ENCODE data around the gene AGFG1.
A peak's percentile ranks its signal among the peaks of the same experiment; 100 is the strongest.

Gene AGFG1

DNA sequence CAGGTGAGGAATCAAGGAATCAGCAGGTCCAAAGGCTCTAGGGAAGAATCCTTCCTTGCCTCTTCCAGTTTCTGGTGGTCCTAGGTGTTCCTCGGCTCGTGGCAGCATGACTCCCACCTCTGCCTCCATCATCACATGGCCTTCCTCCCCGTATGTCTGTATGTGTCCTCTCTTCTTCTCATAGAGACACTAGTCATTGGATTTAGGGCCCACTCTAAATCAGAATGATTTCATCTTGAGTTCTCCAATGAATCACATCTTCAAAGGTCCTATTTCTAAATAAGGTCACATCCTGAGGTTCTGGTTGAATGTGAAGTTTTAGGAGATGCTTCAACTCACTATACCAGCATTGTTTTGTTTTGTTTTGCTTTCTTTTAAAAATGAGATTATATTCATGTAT, 11.1 kb upstream of the AGFG1 start:
- no peak overlapping the region for H3K4me3 ChIP-seq (ENCODE audit: low read depth, low read length)
- DNase-seq (ENCODE audit: low read depth): no peak

DNA sequence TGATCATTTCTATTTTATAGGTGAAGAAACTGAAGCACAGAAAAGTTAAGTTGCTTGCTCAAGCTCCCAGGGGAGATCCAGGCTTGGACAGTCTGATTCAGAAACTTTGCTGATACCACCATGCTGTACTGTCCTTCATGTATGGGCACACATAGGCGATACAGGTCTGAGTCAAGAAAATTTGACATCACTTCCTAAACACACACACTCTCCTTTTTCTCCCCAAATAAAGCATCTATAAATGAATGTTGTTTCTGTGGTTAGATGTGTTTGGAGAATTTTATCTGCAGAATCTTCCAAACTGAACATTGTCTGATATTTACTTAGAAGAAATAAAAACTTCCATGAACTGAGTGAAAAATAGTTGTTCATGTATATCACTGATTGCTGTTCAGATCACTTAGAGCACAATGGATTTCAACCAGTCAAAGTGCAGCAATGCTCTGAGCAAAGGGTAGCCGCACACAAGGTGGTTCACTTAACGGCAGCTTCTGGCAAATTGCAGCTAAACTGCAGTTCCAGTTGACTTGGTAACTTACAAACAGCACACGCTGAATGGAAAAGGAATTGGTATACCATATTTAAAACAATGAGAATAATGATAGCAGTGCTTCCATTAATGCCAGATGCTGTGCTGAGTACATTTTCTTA, 10.0 kb upstream of the AGFG1 start:
- no peak overlapping the region for H3K4me3 ChIP-seq (ENCODE audit: low read depth, low read length)
- DNase-seq (ENCODE audit: low read depth): no peak

DNA sequence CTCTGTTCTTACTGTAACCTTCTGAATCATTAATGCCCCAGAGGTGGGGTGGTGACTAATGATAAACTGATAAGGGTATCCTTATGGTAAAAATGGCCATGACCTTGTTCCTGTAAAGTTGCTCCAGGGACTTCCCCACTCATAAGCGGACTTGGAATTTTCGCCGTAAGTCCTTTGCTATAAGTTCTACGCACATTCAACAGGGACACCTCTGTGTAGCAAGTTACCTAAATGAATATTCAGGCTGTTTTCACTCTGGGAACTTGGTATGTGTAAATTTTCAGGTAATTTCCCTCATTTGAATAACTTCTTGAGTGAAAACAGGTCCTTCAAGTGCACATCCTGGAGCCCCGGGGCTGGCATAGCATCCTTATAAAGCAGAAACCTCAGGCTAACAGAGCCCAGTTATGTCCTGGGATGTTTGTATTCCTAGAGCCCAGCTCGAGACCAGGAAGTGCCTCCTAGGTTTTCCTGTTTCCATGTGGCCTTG, 9.4 kb upstream of the AGFG1 start:
- DNase-seq (ENCODE audit: low read depth): no peak
- H3K4me3 ChIP-seq (ENCODE audit: low read depth, low read length): no peak overlapping the region

DNA sequence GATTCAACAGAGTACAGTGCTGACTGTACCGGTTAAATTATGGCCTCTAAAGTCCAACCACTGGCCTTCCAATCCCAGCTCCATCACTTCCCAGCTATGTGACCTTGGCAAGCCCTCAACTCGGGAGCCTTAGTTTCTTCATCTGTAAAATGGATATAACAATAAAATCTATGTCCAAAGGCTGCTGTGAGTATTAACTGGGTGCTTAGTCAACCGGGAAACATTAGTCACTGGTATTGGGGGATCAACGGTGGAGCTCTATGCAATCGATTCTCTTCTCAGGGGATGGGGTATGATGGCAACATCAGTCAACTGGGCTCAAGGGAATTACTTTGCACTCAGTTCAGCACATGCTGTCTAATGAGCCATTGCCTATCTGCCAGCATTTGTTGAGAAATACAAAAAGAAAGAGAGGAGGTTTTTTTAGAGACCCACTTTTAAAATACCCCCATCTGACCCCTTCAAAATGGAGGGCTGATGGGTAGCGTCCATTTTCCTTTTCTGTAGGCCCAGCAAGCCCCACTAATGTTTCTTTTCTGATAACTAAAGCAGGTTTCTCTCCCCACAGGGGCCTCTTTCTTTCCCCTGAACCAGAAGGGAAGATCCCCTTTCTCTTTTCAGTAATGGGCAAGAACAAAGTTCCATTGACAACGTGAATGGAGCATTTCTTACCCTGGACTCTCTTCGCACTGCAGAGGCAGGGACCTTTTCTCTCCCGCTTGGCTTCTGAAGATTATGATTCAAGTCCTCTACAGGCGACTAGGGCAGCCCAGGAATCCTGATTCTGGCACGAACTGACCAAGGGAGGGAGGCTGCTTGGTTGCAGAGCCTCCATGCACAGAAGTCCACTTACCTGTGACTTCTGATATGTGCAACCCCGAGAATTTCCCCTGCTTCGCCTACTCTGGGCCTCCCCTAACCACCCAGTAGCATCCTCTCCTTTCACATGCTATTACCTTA, 8.7 kb upstream of the AGFG1 start:
- DNase-seq (ENCODE audit: low read depth): no peak
- H3K4me3 ChIP-seq (ENCODE audit: low read depth, low read length): no peak overlapping the region

DNA sequence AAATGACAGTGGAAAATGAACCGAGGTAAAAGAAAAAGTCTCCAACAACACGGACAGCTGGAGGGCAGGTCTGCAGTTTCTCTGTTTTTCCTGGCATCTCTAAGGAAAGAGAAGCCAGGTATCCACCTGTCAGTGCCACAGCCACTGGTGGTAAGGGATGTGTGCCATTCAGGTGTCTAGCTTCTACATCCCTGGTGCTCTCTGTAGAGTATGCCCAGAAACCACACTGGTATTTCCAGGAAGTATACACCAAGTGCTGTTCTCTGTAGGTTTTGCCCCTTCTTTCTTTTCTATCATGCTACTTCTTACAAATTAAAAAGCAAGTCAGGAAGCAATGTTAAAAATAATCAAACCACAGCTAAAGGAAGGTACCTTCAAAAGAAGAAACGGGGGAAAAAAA, 7.6 kb upstream of the AGFG1 start:
- no peak for DNase-seq (ENCODE audit: low read depth)
- no peak overlapping the region for H3K4me3 ChIP-seq (ENCODE audit: low read depth, low read length)

DNA sequence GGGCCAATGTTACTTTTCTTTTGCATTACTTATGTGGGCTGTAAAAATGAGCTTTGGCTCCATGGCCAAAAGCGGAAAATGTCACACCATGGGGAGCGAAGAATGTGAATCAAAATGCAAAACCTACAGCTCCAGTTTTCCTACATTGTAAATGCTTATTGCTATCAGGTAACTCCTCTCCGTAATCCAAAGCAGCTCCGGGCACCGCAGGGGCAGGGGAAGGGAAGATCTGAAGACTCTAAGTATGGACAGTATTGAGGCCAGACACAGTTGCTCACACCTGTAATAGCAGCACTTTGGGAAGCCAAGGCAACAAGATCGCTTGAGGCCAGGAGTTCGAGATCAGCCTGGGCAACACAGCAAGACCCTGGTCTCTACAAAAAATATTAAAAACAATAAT, 7.1 kb upstream of the AGFG1 start:
- no peak for DNase-seq (ENCODE audit: low read depth)
- no peak overlapping the region for H3K4me3 ChIP-seq (ENCODE audit: low read depth, low read length)

DNA sequence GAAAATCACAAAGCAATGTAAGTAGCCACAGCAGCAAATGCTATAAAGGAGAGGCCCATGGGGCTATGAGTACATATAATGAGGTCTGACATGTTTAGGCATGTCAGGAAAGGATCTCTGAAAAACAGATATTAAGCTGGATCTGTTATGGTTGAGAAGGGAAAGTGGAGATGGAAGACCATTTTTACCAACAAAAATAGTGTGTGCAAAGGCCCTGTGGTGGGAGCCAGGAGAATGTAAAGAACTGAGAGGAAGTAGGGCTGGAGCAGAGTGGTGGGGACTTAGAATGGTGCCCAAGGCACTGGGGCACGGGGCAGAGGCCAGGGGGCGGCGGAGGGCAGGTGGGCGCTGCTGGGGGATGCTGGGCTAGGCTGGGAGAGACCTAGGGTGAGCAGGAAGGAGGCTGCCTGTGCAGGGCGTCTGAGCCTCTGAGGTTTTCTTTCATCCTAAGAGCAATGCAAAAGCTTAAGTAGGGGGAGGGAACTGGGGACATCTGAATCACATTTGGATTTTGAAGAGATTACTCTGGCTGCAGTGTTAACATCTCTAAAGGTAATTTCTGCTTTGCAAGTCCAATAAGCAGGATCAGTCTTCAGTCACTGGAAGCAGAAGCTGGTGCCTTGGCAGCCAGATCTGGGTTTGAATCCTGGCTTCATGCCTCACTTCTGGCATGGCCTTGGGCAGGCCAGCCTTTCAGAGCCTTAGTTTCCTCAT, 4.9 kb upstream of the AGFG1 start:
- no peak overlapping the region for H3K4me3 ChIP-seq (ENCODE audit: low read depth, low read length)
- DNase-seq (ENCODE audit: low read depth): no peak

DNA sequence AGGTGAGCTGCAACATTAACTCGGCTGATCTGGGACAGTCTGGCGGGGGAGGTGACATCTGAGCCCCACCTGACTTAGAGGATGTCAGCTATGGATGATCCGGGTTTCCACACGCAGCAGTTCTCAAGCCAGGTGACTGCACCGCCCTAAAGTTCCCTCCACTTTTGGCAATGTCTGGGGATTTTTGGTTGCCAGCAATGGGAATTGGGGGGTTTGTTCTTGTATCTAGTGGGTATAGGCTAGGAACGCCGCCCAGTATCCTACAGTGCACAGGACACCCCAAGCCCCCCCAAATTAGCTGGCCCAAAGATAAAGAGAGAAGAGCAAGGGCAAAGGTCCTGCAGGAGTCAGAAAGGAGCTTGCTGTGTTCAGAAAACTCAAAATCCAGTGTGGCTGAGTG, 544 bp upstream of the AGFG1 start:
- no peak for DNase-seq (ENCODE audit: low read depth)
- H3K4me3 ChIP-seq (ENCODE audit: low read depth, low read length): no peak overlapping the region

DNA sequence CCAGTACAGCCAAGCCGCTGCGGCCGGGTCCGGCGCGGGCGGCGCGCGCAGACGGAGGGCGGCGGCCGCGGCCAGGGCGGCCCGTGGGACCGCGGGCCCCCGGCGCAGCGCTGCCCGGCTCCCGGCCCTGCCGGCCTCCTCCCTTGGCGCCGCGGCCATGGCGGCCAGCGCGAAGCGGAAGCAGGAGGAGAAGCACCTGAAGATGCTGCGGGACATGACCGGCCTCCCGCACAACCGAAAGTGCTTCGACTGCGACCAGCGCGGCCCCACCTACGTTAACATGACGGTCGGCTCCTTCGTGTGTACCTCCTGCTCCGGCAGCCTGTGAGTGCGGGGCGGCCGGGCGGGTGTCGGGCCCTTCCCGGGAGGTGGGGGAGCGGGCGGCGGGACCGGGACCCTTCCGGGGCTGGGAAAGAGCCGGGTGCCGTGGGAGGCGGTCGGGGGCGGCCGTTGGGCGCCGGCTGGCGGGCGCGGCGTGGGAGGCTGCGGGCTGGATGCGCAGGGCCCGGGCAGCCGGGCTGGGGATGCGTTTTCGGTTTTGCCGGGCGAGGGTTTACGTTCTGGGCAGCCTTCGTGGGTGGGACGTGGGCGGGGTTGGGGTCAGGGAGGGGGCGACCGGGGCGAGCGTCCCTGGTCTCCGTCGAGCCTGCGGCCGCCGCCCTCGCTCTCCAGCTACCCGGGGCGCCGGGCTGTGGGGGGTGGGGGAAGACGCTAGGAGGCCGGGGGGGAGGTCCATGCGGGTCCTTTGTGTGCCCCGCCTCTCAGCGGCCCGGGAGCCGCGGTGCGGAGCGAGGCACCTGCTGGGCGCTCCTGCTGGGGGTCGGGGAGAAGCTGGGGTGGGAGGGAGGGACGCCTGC, 537 bp downstream of the AGFG1 start:
- peak overlapping the region; percentile 75 for H3K4me3 ChIP-seq (ENCODE audit: low read depth, low read length)

DNA sequence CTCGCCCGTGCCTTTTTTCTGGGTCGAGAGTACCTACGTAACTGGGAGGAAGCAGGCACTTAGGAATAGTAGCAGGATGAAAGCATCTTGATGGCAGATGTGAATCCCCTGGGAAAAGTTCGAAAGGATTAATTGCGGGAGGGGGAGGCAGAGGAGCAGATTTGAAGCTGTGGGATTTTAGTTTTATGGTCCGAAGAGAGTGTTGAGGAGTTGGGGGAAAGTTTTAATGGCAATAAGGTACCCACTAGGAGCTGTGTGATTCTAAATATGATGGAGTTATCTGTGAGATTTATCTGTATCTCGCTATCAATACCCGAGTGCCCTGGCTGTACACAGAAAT, 1.1 kb downstream of the AGFG1 start:
- no peak for DNase-seq (ENCODE audit: low read depth)
- H3K4me3 ChIP-seq (ENCODE audit: low read depth, low read length): peak overlapping the region; percentile 75

More for the DNA sequence above, 537 bp downstream of the AGFG1 start:
- no peak for DNase-seq (ENCODE audit: low read depth)

DNA sequence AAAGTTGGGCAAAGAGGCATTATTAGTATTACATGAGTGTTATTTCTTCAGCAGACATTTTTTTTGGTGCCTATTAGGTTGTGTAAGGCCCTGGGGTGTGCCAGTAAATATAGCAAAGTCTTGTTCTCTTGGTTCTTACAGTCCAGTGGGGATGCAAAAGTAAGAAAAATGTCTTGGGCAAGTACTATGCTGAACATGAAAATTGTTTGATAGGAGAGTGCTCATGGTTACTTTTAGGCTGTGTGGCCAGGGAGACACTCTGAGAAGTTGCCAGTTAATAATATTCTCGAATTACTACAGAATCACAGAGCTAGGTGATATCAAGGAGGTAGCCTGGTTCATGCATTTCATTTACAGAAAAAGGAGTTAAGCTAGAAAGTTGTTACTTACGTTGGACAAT, 1.9 kb downstream of the AGFG1 start:
- peak overlapping the region; percentile 75 for H3K4me3 ChIP-seq (ENCODE audit: low read depth, low read length)
- DNase-seq (ENCODE audit: low read depth): no peak

DNA sequence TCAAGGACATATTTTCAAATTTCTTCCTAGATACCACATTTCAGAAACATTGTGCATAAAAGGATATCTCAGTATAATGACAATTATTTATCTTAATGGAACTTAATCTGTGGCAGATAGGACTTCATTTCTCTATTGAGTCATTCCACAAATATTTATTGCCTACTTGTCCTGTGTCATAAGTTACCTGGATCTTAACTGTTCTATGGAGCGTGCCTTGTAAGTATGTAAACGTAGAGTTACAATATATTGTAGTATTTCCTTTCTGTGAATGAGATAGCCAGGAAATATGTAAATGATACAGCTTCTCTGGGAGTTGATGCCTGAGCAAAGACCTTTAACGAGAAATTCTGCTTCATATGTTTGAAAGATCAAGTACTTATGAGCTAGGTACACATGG, 2.5 kb downstream of the AGFG1 start:
- no peak overlapping the region for H3K4me3 ChIP-seq (ENCODE audit: low read depth, low read length)

DNA sequence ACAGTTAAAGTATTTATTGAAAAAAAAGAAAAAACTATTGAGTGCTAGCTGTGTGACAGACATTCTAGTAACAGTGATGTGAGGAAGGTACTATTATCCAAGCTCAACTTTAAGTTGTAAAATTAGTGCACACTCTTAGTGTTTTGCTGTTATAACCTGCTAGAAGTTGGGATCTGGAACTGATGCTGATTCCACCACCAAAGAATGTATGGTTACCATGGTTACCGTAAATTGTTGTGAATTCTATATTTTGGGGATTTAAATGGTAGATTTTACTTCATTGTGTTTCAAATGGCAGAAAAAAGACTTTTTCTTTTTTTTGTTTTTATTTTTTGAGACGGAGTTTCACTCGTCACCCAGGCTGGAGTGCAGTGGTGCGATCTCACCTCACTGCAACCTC, 5.3 kb downstream of the AGFG1 start:
- no peak for DNase-seq (ENCODE audit: low read depth)
- H3K4me3 ChIP-seq (ENCODE audit: low read depth, low read length): no peak overlapping the region

More for the DNA sequence above, 2.5 kb downstream of the AGFG1 start:
- no peak for DNase-seq (ENCODE audit: low read depth)

DNA sequence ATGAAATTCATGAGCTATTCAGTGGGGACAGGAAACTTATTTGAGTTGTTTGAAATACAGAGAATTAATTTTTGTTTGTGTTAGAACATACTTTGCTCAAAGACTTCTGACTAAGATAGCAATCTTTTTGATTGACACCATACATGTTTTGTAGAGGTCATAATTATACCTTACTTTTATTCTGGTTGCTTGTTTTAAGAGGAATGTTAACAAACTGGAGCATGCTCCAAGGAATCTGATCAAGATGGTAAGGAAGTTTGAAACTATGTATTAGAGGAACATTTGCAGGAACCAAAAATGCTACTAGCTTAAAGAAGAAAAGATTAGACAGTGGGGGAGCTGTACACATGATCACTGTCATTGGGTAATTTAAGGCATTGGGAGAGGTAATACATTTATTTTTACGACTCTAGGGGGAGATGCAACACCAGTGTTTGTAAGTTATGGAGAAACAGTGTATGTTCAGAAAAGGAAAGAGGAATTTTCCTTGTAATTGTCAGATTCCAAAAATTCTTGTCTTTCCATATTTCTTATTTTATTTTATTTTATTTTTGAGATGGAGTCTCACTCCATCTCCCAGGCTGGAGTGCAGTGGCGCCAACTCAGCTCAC, 8.0 kb downstream of the AGFG1 start:
- DNase-seq (ENCODE audit: low read depth): no peak
- no peak overlapping the region for H3K4me3 ChIP-seq (ENCODE audit: low read depth, low read length)

DNA sequence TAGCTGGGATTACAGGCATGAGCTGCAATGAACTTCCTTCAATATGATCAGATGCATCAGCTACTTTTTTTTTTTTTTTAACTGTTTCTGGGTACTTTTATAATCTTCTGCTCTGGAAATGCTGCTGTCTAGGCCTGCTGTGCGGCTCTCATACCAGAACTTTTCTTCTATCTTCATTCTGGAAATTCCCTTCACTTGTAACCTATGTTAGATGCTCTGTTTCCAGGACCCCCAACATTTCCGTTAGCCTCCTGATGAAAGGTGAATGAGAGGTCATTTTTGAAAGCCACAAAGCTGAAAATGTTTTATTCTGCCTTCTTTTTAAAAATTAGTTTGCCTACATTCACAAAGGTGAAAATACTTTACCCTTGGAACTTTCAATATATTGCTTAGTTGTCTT, 8.6 kb downstream of the AGFG1 start:
- DNase-seq (ENCODE audit: low read depth): no peak
- H3K4me3 ChIP-seq (ENCODE audit: low read depth, low read length): no peak overlapping the region

DNA sequence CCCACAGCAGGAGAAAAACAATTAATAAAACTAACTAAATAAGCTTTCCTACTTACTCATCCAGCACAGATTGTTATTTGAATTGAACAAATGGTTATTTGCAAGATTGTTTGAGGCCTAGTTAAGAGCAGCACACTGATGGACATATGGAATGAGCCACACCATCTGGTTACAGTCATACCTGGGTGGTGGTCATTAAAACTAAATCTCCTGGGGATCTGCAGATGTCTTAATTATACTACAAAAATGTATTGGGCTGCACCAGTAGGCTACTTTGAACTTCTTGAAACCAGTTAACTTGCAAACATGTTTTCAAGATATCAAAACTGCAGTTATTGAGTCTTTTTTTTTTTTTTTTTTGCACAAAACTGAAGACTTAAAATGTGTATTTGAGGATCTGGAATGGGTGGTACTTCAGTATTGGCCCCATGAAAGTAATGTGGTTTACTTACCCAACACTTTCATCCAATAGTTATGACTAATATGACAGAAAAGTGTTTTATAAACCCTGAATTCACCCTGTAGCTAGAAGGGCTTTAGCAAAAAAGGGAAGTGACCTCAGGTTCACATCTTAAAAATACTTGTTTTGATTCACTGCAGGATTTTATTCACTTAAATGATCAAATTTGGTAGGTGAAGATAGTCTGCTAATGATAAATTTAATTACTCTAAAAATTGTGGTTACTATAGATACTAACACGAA, 10.8 kb downstream of the AGFG1 start:
- no peak for DNase-seq (ENCODE audit: low read depth)
- no peak overlapping the region for H3K4me3 ChIP-seq (ENCODE audit: low read depth, low read length)

DNA sequence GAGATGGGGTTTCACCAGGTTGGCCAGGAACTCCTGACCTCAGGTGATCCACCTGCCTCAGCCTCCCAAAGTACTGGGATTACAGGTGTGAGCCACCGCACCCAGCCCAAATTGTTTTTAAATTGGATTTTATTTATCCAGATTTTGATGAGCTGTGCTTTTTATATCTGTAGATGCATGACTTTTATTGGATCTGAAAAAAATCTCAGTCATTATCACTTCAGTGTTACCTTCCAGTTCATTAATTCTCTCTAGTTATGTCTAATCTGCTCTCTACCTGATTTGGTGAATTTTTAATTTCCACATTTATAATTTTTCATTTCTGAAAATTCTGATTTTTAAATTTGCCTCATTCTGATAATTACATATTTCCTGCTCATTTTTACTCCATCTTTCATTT, 13.5 kb downstream of the AGFG1 start:
- DNase-seq (ENCODE audit: low read depth): no peak
- no peak overlapping the region for H3K4me3 ChIP-seq (ENCODE audit: low read depth, low read length)

DNA sequence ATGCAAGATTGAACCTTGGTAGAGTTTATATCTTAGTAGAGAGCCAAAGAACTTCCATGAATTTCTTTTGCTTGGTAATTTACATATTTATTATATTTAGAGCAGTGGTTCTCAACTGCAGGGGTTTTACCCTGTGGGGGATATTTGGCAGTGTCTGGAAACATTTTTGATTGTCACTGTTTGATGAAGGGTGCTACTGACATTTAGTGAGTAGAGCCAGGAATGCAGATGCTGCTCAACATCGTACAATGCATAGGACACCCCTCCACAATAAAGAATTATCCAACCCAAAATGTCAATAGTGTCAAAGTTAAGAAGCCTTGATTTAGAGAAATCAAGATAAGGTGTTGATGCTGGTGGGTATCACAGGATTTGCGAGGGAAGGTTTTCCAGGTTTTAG, 14.7 kb downstream of the AGFG1 start:
- DNase-seq (ENCODE audit: low read depth): no peak
- no peak overlapping the region for H3K4me3 ChIP-seq (ENCODE audit: low read depth, low read length)

Data from skeletal muscle cell (primary cell).